GM18951 (cell line): Measurements from ENCODE around the gene RAB3GAP2.

Source experiments
- POLR2A ChIP-seq: IDR thresholded peaks from 4 replicates; pipeline ENCODE4 v1.6.1; 2011; ENCODE audit warnings: mild to moderate bottlenecking; ENCODE audit not compliant: insufficient read length, insufficient read depth; ENCODE audit errors: extremely low read depth
- in situ Hi-C: fragments of 300-500 bp; cut with MboI; formaldehyde crosslinking; loops from one replicate; pipeline ENCODE4 v1.12.0; 2022; ENCODE audit warnings: low sequenced_read_pairs, mixed read lengths, inconsistent platforms; ENCODE audit not compliant: unreplicated experiment

RAB3GAP2 gene

DNA sequence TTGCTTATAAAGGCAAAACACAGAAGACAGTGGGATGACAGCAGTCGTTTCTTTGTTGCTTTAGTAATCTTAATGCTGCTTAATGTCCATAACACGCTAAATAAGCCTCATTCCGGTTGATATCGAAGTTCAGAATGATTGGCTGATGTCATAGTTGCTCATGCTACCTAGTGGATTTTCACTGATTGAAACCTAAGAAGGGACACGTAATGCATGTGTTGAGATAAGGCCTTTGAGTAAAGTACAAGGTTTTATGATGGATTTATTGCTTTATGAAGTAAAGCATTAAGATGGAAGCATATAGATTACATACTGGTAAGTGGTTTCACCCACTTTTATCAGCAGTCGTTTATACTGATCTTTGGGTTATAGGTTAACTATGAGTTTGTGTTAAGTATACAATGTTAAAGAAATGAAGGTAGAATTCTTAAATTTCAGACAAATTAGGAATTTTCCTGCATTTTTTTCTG is 153.2 kb downstream of the RAB3GAP2 start:
- no peak for TF ChIP-seq POLR2A
- in situ Hi-C loops, result loop anchor here (25.0 kb wide), 1 partner anchor 282 kb away; no protein-coding TSS in a partner anchor

DNA sequence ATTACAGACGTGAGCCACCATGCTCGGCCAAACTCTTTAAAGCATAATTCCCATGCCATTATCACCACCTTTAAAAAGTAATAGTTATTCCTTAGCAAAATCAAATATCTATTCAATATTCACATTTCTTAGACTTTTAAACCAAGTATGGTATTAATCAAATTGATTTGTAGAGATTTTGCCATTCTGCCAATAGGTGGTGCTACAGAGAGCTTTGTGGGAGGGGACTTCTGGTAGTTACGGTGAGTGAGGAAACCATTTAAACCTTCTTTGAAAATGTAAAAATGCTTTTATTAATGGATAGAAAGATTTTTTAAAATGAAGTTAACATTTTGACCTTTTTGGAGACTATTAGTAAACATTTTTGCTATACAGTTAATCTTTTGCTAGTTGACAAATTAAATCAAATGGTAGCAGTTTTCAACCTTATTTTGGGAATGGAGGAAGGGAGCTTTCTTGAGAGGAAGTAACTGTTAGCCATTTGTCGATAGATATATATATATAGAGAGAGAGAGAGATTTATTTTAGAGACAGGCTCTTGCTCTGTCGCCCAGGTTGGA is 159.0 kb downstream of the RAB3GAP2 start:
- TF ChIP-seq POLR2A, result no peak
- in situ Hi-C loops, result loop anchor here (25.0 kb wide), 1 partner anchor 276 kb away; no protein-coding TSS in a partner anchor

GRCh38 chr1:220112600-220112999 is 159.7 kb downstream of the RAB3GAP2 start:
- in situ Hi-C loops, result loop anchor here (25.0 kb wide), 1 partner anchor 275 kb away; no protein-coding TSS in a partner anchor

DNA sequence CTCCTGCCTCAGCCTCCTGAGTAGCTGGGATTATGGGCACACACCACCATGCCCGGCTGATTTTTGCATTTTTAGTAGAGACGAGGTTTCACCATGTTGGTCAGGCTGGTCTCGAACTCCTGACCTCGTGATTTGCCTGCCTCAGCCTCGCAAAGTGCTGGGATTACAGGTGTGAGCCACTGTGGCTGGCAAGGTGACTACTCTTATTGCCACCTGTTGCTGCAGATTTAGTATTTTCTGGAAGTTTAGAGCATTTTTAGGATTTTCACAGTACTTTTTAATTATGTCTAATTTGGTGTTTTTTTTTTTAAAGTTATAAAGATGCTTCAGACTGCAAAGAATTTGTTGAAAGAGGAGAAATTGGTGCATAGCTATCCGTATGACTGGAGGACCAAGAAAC is 161.8 kb downstream of the RAB3GAP2 start:
- in situ Hi-C loops, result loop anchor here (25.0 kb wide), 1 partner anchor 273 kb away; no protein-coding TSS in a partner anchor

GRCh38 chr1:220099826-220100225 is 172.4 kb downstream of the RAB3GAP2 start:
- in situ Hi-C loops, result loop anchor here (25.0 kb wide), 1 partner anchor 263 kb away; no protein-coding TSS in a partner anchor

More at GRCh38 chr1:220099826-220100225, 172.4 kb downstream of the RAB3GAP2 start:
- no peak for TF ChIP-seq POLR2A
